Stimulated activated CD8-positive, alpha-beta memory T cell treated with anti-CD3 and anti-CD28 coated beads, Interleukin-15, amount 100 ng/mL, for 48 hours (primary cell): Measurements from ENCODE around the gene CCAR1.
"Not testable (repeated sequence)": the region's sequence is repeated elsewhere in the genome, so short reads cannot be mapped to it uniquely, and the experiment has no call there.

Experiments used
- DNase-seq, 2 donors: peaks; one replicate each; pipeline ENCODE4 v3.0.0-alpha.2; 2020; ENCODE audit warnings: low read depth in 2 of 2

Gene CCAR1

GRCh38 chr10:68759967-68760366, 38.9 kb downstream of the CCAR1 start:
- no peak for DNase-seq

- not testable (repeated sequence) for DNase-seq
Observed at GRCh38 chr10:68767407-68767806, 46.4 kb downstream of the CCAR1 start.

GRCh38 chr10:68781613-68782574, 60.9 kb downstream of the CCAR1 start:
- DNase-seq, result no peak

GRCh38 chr10:68784476-68784875, 63.4 kb downstream of the CCAR1 start:
- no peak for DNase-seq

- DNase-seq, result no peak
Observed at GRCh38 chr10:68787813-68788212, 66.8 kb downstream of the CCAR1 start.

- DNase-seq, result no peak
Observed at GRCh38 chr10:68790476-68790875, 69.4 kb downstream of the CCAR1 start.

GRCh38 chr10:68792115-68792514, 71.1 kb downstream of the CCAR1 start:
- no peak for DNase-seq

GRCh38 chr10:68795886-68796532, 75.0 kb downstream of the CCAR1 start:
- no peak for DNase-seq

GRCh38 chr10:68796605-68797004, 75.6 kb downstream of the CCAR1 start:
- no peak for DNase-seq

- no peak for DNase-seq
Observed at GRCh38 chr10:68800211-68800610, 79.2 kb downstream of the CCAR1 start.

GRCh38 chr10:68804692-68805091, 83.7 kb downstream of the CCAR1 start:
- DNase-seq, result no peak

GRCh38 chr10:68810830-68811229, 89.8 kb downstream of the CCAR1 start:
- not testable (repeated sequence) for DNase-seq

GRCh38 chr10:68811314-68812009, 90.4 kb downstream of the CCAR1 start:
- no peak for DNase-seq

GRCh38 chr10:68812420-68812819, 91.4 kb downstream of the CCAR1 start:
- DNase-seq, result no peak

GRCh38 chr10:68813559-68813958, 92.5 kb downstream of the CCAR1 start:
- DNase-seq, result no peak

- DNase-seq, result no peak
Observed at GRCh38 chr10:68816796-68817412, 95.9 kb downstream of the CCAR1 start.

GRCh38 chr10:68820359-68820758, 99.3 kb downstream of the CCAR1 start:
- not testable (repeated sequence) for DNase-seq

- DNase-seq, result not testable (repeated sequence)
Observed at GRCh38 chr10:68822626-68823025, 101.6 kb downstream of the CCAR1 start.

GRCh38 chr10:68826764-68827591, 105.9 kb downstream of the CCAR1 start, which contains the start of gene STOX1:
TSS of gene STOX1 (plus strand) at chr10:68827531. CDS start at chr10:68827624, 93 bp downstream.
- DNase-seq, result peak; percentile 33 to 53

- not testable (repeated sequence) for DNase-seq
Observed at GRCh38 chr10:68827592-68827959, 106.5 kb downstream of the CCAR1 start.

GRCh38 chr10:68828083-68828601, 107.1 kb downstream of the CCAR1 start:
- DNase-seq, result not testable (repeated sequence)
